ENCODE measurements around the gene SLC7A6OS. TPM values are rescaled to one million over a fixed set of nuclear protein-coding genes. Genes with fewer than 3 reads are reported as not detected.

The SLC7A6OS gene
- total and polyA plus RNA-seq, 3 experiments from 2014 or later = 21.8 to 28.2 (median 25.5) TPM

GRCh38 chr16:68283346-68283745 lies 27.4 kb downstream of the SLC7A6OS start:
- CTCF ChIA-PET = interaction anchor here (1.3 to 22.1 kb wide), 8 partner anchors 10 to 56 kb away, joined by 3 to 319 read pairs (median 4); partner anchors contain the start of genes PRMT7, SLC7A6 and SLC7A6OS
- peaks cover 0 to 60% (median 29%) of the 10 kb centered on the region in 3 donors for H3K36me3 Mint-ChIP-seq
- peak overlapping the region; percentile 4 to 84 (median 65) for H3K4me3 Mint-ChIP-seq

GRCh38 chr16:68282064-68282452 lies 28.7 kb downstream of the SLC7A6OS start:
- Mint-ChIP-seq H3K27me3 (no peaks in the 10 kb centered on the region), H3K9me3 (no peaks in the 10 kb centered on the region), H3K27ac (peak overlapping the region; percentile 51 to 94 (median 88)), H3K36me3 (peaks cover 0 to 48% (median 25%) of the 10 kb centered on the region in 3 donors), H3K4me1 (peaks cover 67 to 76% (median 75%) of the 10 kb centered on the region in 3 donors), H3K4me3 (peak overlapping the region in 6 of 7 donors; percentile 10 to 58 (median 44))
- Histone ChIP-seq H3K4me3 (ENCODE audit: low read length) (peak overlapping the region; percentile 43), H3K9me3 (ENCODE audit: low read length) (no peaks in the 10 kb centered on the region), H3K27me3 (ENCODE audit: insufficient read depth, low read length, poor library complexity, severe bottlenecking) (no peaks in the 10 kb centered on the region), H3K27ac (ENCODE audit: low read depth, low read length) (no peak overlapping the region), H3K36me3 (ENCODE audit: insufficient read depth, low read length) (peaks cover 10% of the 10 kb centered on the region), H3K4me1 (ENCODE audit: insufficient read depth, low read length) (peaks cover 80% of the 10 kb centered on the region)
- ChIA-PET CTCF (interaction anchor here (0.6 to 22.1 kb wide), 2 partner anchors 10 to 20 kb away, joined by 4 to 319 read pairs; partner anchors contain the start of gene SLC7A6), POLR2A (interaction anchor here (2.0 kb wide), 1 partner anchor 9 kb away, joined by 5 read pairs; no protein-coding TSS in a partner anchor)
- no peak for DNase-seq

More at GRCh38 chr16:68283346-68283745, 27.4 kb downstream of the SLC7A6OS start:
- Histone ChIP-seq H3K4me3 (ENCODE audit: low read length) (no peak overlapping the region), H3K9me3 (ENCODE audit: low read length) (no peaks in the 10 kb centered on the region), H3K4me1 (ENCODE audit: insufficient read depth, low read length) (peaks cover 93% of the 10 kb centered on the region), H3K27me3 (ENCODE audit: insufficient read depth, low read length, poor library complexity, severe bottlenecking) (no peaks in the 10 kb centered on the region), H3K36me3 (ENCODE audit: insufficient read depth, low read length) (peaks cover 10% of the 10 kb centered on the region), H3K27ac (ENCODE audit: low read depth, low read length) (no peak overlapping the region)
- Mint-ChIP-seq H3K9me3 (no peaks in the 10 kb centered on the region), H3K27ac (peak overlapping the region; percentile 80 to 98 (median 90)), H3K27me3 (no peaks in the 10 kb centered on the region), H3K4me1 (peaks cover 80 to 89% (median 87%) of the 10 kb centered on the region in 3 donors)
- POLR2A ChIA-PET = interaction anchor here (2.0 to 3.5 kb wide), 2 partner anchors 11 to 19 kb away, joined by 5 to 21 read pairs; partner anchors contain the start of gene SLC7A6
- DNase-seq = no peak

GRCh38 chr16:68281368-68282063 lies 29.2 kb downstream of the SLC7A6OS start:
- Mint-ChIP-seq H3K27ac (peak overlapping the region; percentile 51 to 94 (median 87)), H3K9me3 (no peaks in the 10 kb centered on the region), H3K36me3 (peaks cover 0 to 48% (median 24%) of the 10 kb centered on the region in 3 donors), H3K27me3 (no peaks in the 10 kb centered on the region), H3K4me1 (peaks cover 64 to 73% (median 72%) of the 10 kb centered on the region in 3 donors), H3K4me3 (peak overlapping the region; percentile 10 to 58 (median 46))
- DNase-seq = peak in 1 of 5 donors; percentile 64
- ChIA-PET POLR2A (interaction anchor here (2.0 kb wide), 1 partner anchor 9 kb away, joined by 5 read pairs; no protein-coding TSS in a partner anchor), CTCF (interaction anchor here (0.6 to 22.1 kb wide), 2 partner anchors 10 to 20 kb away, joined by 4 to 319 read pairs; partner anchors contain the start of gene SLC7A6)
- peaks cover 10% of the 10 kb centered on the region for H3K36me3 ChIP-seq (ENCODE audit: insufficient read depth, low read length)
- H3K27ac ChIP-seq (ENCODE audit: low read depth, low read length) = no peak overlapping the region
- no peaks in the 10 kb centered on the region for H3K9me3 ChIP-seq (ENCODE audit: low read length)
- peak overlapping the region; percentile 43 for H3K4me3 ChIP-seq (ENCODE audit: low read length)
- H3K27me3 ChIP-seq (ENCODE audit: insufficient read depth, low read length, poor library complexity, severe bottlenecking) = no peaks in the 10 kb centered on the region
- H3K4me1 ChIP-seq (ENCODE audit: insufficient read depth, low read length) = peaks cover 80% of the 10 kb centered on the region

GRCh38 chr16:68279726-68280558 lies 30.8 kb downstream of the SLC7A6OS start:
- H3K4me3 ChIP-seq (ENCODE audit: low read length) = no peak overlapping the region
- ChIA-PET POLR2A (interaction anchor here (0.6 to 1.0 kb wide), 2 partner anchors 15 to 40 kb away, joined by 3 to 4 read pairs; partner anchors contain the start of gene SLC7A6), CTCF (interaction anchor here (0.9 to 22.1 kb wide), 2 partner anchors 18 to 47 kb away, joined by 6 to 319 read pairs; partner anchors contain the start of gene SLC7A6)
- peaks cover 63 to 75% (median 72%) of the 10 kb centered on the region in 3 donors for H3K4me1 Mint-ChIP-seq
- no peaks in the 10 kb centered on the region for H3K27me3 Mint-ChIP-seq
- peak overlapping the region; percentile 73 to 93 (median 84) for H3K27ac Mint-ChIP-seq
- peak overlapping the region in 3 of 7 donors; percentile 19 to 73 (median 50) for H3K4me3 Mint-ChIP-seq
- no peaks in the 10 kb centered on the region for H3K27me3 ChIP-seq (ENCODE audit: insufficient read depth, low read length, poor library complexity, severe bottlenecking)
- DNase-seq = no peak
- peaks cover 80% of the 10 kb centered on the region for H3K4me1 ChIP-seq (ENCODE audit: insufficient read depth, low read length)
- H3K9me3 Mint-ChIP-seq = no peaks in the 10 kb centered on the region
- H3K36me3 ChIP-seq (ENCODE audit: insufficient read depth, low read length) = peaks cover 12% of the 10 kb centered on the region
- H3K36me3 Mint-ChIP-seq = peaks cover 0 to 53% (median 28%) of the 10 kb centered on the region in 3 donors
- no peak overlapping the region for H3K27ac ChIP-seq (ENCODE audit: low read depth, low read length)
- H3K9me3 ChIP-seq (ENCODE audit: low read length) = no peaks in the 10 kb centered on the region

GRCh38 chr16:68276223-68276622 lies 34.5 kb downstream of the SLC7A6OS start:
- peaks cover 24% of the 10 kb centered on the region for H3K36me3 ChIP-seq (ENCODE audit: insufficient read depth, low read length)
- H3K27ac ChIP-seq (ENCODE audit: low read depth, low read length) = no peak overlapping the region
- ChIA-PET POLR2A (interaction anchor here (0.9 to 3.1 kb wide), 7 partner anchors 9 to 35 kb away, joined by 3 to 15 read pairs (median 3); partner anchors contain the start of genes PRMT7, SLC7A6 and SLC7A6OS), CTCF (interaction anchor here (0.6 to 22.1 kb wide), 5 partner anchors 9 to 245 kb away, joined by 3 to 319 read pairs (median 6); partner anchors contain the start of genes PRMT7, SLC7A6 and SLC7A6OS)
- H3K4me1 Mint-ChIP-seq = peaks cover 58 to 75% (median 72%) of the 10 kb centered on the region in 3 donors
- peaks cover 0 to 54% (median 15%) of the 10 kb centered on the region in 3 donors for H3K36me3 Mint-ChIP-seq
- H3K27ac Mint-ChIP-seq = peak overlapping the region; percentile 89 to 99 (median 96)
- DNase-seq = no peak
- H3K27me3 ChIP-seq (ENCODE audit: insufficient read depth, low read length, poor library complexity, severe bottlenecking) = no peaks in the 10 kb centered on the region
- peaks cover 81% of the 10 kb centered on the region for H3K4me1 ChIP-seq (ENCODE audit: insufficient read depth, low read length)
- peak overlapping the region; percentile 42 for H3K4me3 ChIP-seq (ENCODE audit: low read length)
- H3K27me3 Mint-ChIP-seq = peaks cover 0 to 2% of the 10 kb centered on the region in 2 donors
- no peaks in the 10 kb centered on the region for H3K9me3 Mint-ChIP-seq
- peak overlapping the region; percentile 36 to 80 (median 74) for H3K4me3 Mint-ChIP-seq
- no peaks in the 10 kb centered on the region for H3K9me3 ChIP-seq (ENCODE audit: low read length)

- peaks cover 0 to 52% (median 13%) of the 10 kb centered on the region in 3 donors for H3K36me3 Mint-ChIP-seq
- H3K27ac Mint-ChIP-seq = peak overlapping the region; percentile 89 to 99 (median 96)
- no peak overlapping the region for H3K27ac ChIP-seq (ENCODE audit: low read depth, low read length)
- H3K4me1 ChIP-seq (ENCODE audit: insufficient read depth, low read length) = peaks cover 81% of the 10 kb centered on the region
- H3K4me3 Mint-ChIP-seq = peak overlapping the region; percentile 36 to 80 (median 74)
- peak; percentile 19 to 85 (median 63) for DNase-seq
- H3K4me3 ChIP-seq (ENCODE audit: low read length) = peak overlapping the region; percentile 42
- no peaks in the 10 kb centered on the region for H3K9me3 ChIP-seq (ENCODE audit: low read length)
- CTCF ChIA-PET = interaction anchor here (0.6 to 22.1 kb wide), 5 partner anchors 10 to 245 kb away, joined by 3 to 319 read pairs (median 6); partner anchors contain the start of genes PRMT7, SLC7A6 and SLC7A6OS
- POLR2A ChIA-PET = interaction anchor here (0.5 to 3.1 kb wide), 8 partner anchors 10 to 263 kb away, joined by 3 to 15 read pairs (median 3); partner anchors contain the start of genes PRMT7, SLC7A6 and SLC7A6OS
- peaks cover 0 to 2% of the 10 kb centered on the region in 2 donors for H3K27me3 Mint-ChIP-seq
- peaks cover 24% of the 10 kb centered on the region for H3K36me3 ChIP-seq (ENCODE audit: insufficient read depth, low read length)
- H3K4me1 Mint-ChIP-seq = peaks cover 58 to 72% (median 72%) of the 10 kb centered on the region in 3 donors
- H3K27me3 ChIP-seq (ENCODE audit: insufficient read depth, low read length, poor library complexity, severe bottlenecking) = no peaks in the 10 kb centered on the region
- no peaks in the 10 kb centered on the region for H3K9me3 Mint-ChIP-seq
Observed at GRCh38 chr16:68275611-68276191, 35.0 kb downstream of the SLC7A6OS start.
